Panc1 (cell line): ENCODE measurements around the gene FGD3.

Source experiments
- POLR2AphosphoS5 ChIP-seq: IDR thresholded peaks from 2 replicates; pipeline ENCODE4 v1.6.1; 2012; ENCODE audit warnings: mild to moderate bottlenecking, low read depth, low read length, moderate library complexity
- TF ChIP-seq, protein P1 (sequence below): fragments of 450-650 bp; IDR thresholded peaks from 2 replicates; pipeline ENCODE4 v1.5.1; 2017; ENCODE audit warnings: mild to moderate bottlenecking

GRCh38 chr9:93035106-93035660 is 87.9 kb downstream of the FGD3 start:
- TF ChIP-seq, protein P1, sequence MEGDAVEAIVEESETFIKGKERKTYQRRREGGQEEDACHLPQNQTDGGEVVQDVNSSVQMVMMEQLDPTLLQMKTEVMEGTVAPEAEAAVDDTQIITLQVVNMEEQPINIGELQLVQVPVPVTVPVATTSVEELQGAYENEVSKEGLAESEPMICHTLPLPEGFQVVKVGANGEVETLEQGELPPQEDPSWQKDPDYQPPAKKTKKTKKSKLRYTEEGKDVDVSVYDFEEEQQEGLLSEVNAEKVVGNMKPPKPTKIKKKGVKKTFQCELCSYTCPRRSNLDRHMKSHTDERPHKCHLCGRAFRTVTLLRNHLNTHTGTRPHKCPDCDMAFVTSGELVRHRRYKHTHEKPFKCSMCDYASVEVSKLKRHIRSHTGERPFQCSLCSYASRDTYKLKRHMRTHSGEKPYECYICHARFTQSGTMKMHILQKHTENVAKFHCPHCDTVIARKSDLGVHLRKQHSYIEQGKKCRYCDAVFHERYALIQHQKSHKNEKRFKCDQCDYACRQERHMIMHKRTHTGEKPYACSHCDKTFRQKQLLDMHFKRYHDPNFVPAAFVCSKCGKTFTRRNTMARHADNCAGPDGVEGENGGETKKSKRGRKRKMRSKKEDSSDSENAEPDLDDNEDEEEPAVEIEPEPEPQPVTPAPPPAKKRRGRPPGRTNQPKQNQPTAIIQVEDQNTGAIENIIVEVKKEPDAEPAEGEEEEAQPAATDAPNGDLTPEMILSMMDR = no peak
- TF ChIP-seq POLR2AphosphoS5 = no peak
